Glutamatergic neuron (in vitro differentiated cells): ENCODE results near the gene GNB2. TPM values are rescaled to one million over a fixed set of nuclear protein-coding genes. Genes with fewer than 3 reads are reported as not detected.

Experiments used
- DNase-seq: peaks from one replicate; pipeline ENCODE4 v3.0.0; 2022
- H3K27ac Mint-ChIP-seq: one replicate; pipeline ENCODE4 v1.8.0; 2020; ENCODE audit warnings: mild to moderate bottlenecking, mixed read lengths, inconsistent platforms; ENCODE audit not compliant: unreplicated experiment
- H3K27me3 Mint-ChIP-seq: one replicate; pipeline ENCODE4 v1.8.0; 2020; ENCODE audit warnings: mild to moderate bottlenecking, moderate library complexity, mixed read lengths, inconsistent platforms; ENCODE audit not compliant: unreplicated experiment
- H3K36me3 Mint-ChIP-seq: one replicate; pipeline ENCODE4 v1.8.0; 2020; ENCODE audit warnings: mild to moderate bottlenecking, mixed read lengths, inconsistent platforms; ENCODE audit not compliant: unreplicated experiment
- H3K4me1 Mint-ChIP-seq: one replicate; pipeline ENCODE4 v1.8.0; 2020; ENCODE audit warnings: mild to moderate bottlenecking, low read depth, mixed read lengths, inconsistent platforms; ENCODE audit not compliant: unreplicated experiment
- H3K4me3 Mint-ChIP-seq: one replicate; pipeline ENCODE4 v1.8.0; 2020; ENCODE audit warnings: mild to moderate bottlenecking, mixed read lengths, inconsistent platforms; ENCODE audit not compliant: unreplicated experiment
- H3K9me3 Mint-ChIP-seq: one replicate; pipeline ENCODE4 v1.8.0; 2020; ENCODE audit warnings: mild to moderate bottlenecking, moderate library complexity, mixed read lengths, inconsistent platforms; ENCODE audit not compliant: unreplicated experiment
- CTCF ChIP-seq: fragments of 200-600 bp; sonication (generic); IDR thresholded peaks from one replicate; pipeline ENCODE4 v1.5.0; 2021; ENCODE audit not compliant: partially characterized antibody, unreplicated experiment
- total RNA-seq: library from RNA; stranded (reverse); fragmentation: NEBNext Ultra II Directional; extraction: Animal tissue kit (Norgen Biotek cat#: 25700); gene quantifications from one replicate; pipeline ENCODE4 v1.2.1, GENCODE V29; 2021; ENCODE audit not compliant: unreplicated experiment

Gene GNB2
- total RNA-seq, 1 donor from 2014 or later = 275 TPM

- no peaks in the 10 kb centered on the region for H3K36me3 Mint-ChIP-seq
- H3K9me3 Mint-ChIP-seq = peaks cover 10% of the 10 kb centered on the region
- peaks cover 12% of the 10 kb centered on the region for H3K27me3 Mint-ChIP-seq
- H3K4me3 Mint-ChIP-seq = no peak overlapping the region
- TF ChIP-seq CTCF = no peak
- H3K4me1 Mint-ChIP-seq = peaks cover 21% of the 10 kb centered on the region
- no peak overlapping the region for H3K27ac Mint-ChIP-seq
- DNase-seq = no peak
Measured at GRCh38 chr7:100687751-100688300, 14.3 kb downstream of the GNB2 start.

GRCh38 chr7:100688326-100688860, 14.9 kb downstream of the GNB2 start:
- H3K27me3 Mint-ChIP-seq = peaks cover 17% of the 10 kb centered on the region
- H3K4me3 Mint-ChIP-seq = peak overlapping the region; percentile 63
- peak overlapping the region; percentile 64 for H3K27ac Mint-ChIP-seq
- no peaks in the 10 kb centered on the region for H3K36me3 Mint-ChIP-seq
- peaks cover 13% of the 10 kb centered on the region for H3K9me3 Mint-ChIP-seq
- no peak for DNase-seq
- peaks cover 25% of the 10 kb centered on the region for H3K4me1 Mint-ChIP-seq
- no peak for TF ChIP-seq CTCF

GRCh38 chr7:100689230-100690135, 15.9 kb downstream of the GNB2 start:
- DNase-seq = no peak
- H3K36me3 Mint-ChIP-seq = no peaks in the 10 kb centered on the region
- peaks cover 17% of the 10 kb centered on the region for H3K27me3 Mint-ChIP-seq
- TF ChIP-seq CTCF = no peak
- H3K4me1 Mint-ChIP-seq = peaks cover 25% of the 10 kb centered on the region
- peaks cover 12% of the 10 kb centered on the region for H3K9me3 Mint-ChIP-seq
- H3K4me3 Mint-ChIP-seq = peak overlapping the region; percentile 50
- peak overlapping the region; percentile 64 for H3K27ac Mint-ChIP-seq

- H3K36me3 Mint-ChIP-seq = no peaks in the 10 kb centered on the region
- H3K4me1 Mint-ChIP-seq = peaks cover 25% of the 10 kb centered on the region
- H3K27me3 Mint-ChIP-seq = peaks cover 20% of the 10 kb centered on the region
- peaks cover 16% of the 10 kb centered on the region for H3K9me3 Mint-ChIP-seq
- peak; percentile 89 for TF ChIP-seq CTCF
- H3K27ac Mint-ChIP-seq = peak overlapping the region; percentile 56
- DNase-seq = peak; percentile 90
- H3K4me3 Mint-ChIP-seq = peak overlapping the region; percentile 98
Measured at GRCh38 chr7:100691676-100692577, 18.4 kb downstream of the GNB2 start.
